Measurements from ENCODE around the gene SYCE1.
"Not testable (repeated sequence)": the region's sequence is repeated elsewhere in the genome, so short reads cannot be mapped to it uniquely, and the experiment has no call there.

Gene SYCE1

GRCh38 chr10:133568287-133568614 is 2.9 kb upstream of the SYCE1 start:
- FAIRE-seq (no peak), DNase-seq (ENCODE audit: insufficient read length, low spot score) (no peak)
- TF ChIP-seq POLR2A (IDR thresholded peaks at IDR 0.05; ENCODE audit: low read depth, low read length), result no peak

- TF ChIP-seq POLR2A (IDR thresholded peaks at IDR 0.05; ENCODE audit: low read depth, low read length), result no peak
- FAIRE-seq (no peak), DNase-seq (ENCODE audit: insufficient read length, low spot score) (no peak)
Measured at GRCh38 chr10:133567609-133568286, 2.4 kb upstream of the SYCE1 start.

- FAIRE-seq, result no peak
- DNase-seq (ENCODE audit: insufficient read length, low spot score), result no peak
- no peak for TF ChIP-seq POLR2A (IDR thresholded peaks at IDR 0.05; ENCODE audit: low read depth, low read length)
Measured at GRCh38 chr10:133567119-133567518, 1.7 kb upstream of the SYCE1 start.

- DNase-seq (ENCODE audit: insufficient read length, low spot score) (no peak), FAIRE-seq (no peak)
- no peak for TF ChIP-seq POLR2A (IDR thresholded peaks at IDR 0.05; ENCODE audit: low read depth, low read length)
Measured at GRCh38 chr10:133564816-133565215, 567 bp downstream of the SYCE1 start.

- FAIRE-seq (no peak), DNase-seq (ENCODE audit: insufficient read length, low spot score) (no peak)
- TF ChIP-seq POLR2A (IDR thresholded peaks at IDR 0.05; ENCODE audit: low read depth, low read length), result no peak
Measured at GRCh38 chr10:133559216-133559615, 6.2 kb downstream of the SYCE1 start.

- no peak for FAIRE-seq
- no peak for TF ChIP-seq POLR2A (IDR thresholded peaks at IDR 0.05; ENCODE audit: low read depth, low read length)
- no peak for DNase-seq (ENCODE audit: insufficient read length, low spot score)
Measured at GRCh38 chr10:133557381-133557780, 8.0 kb downstream of the SYCE1 start.

- FAIRE-seq, result no peak
- no peak for TF ChIP-seq POLR2A (IDR thresholded peaks at IDR 0.05; ENCODE audit: low read depth, low read length)
- DNase-seq (ENCODE audit: insufficient read length, low spot score), result no peak
Measured at GRCh38 chr10:133555521-133555920, 9.9 kb downstream of the SYCE1 start.

GRCh38 chr10:133554600-133554999 is 10.8 kb downstream of the SYCE1 start:
- no peak for FAIRE-seq
- TF ChIP-seq POLR2A (IDR thresholded peaks at IDR 0.05; ENCODE audit: low read depth, low read length), result no peak
- no peak for DNase-seq (ENCODE audit: insufficient read length, low spot score)

- no peak for DNase-seq (ENCODE audit: insufficient read length, low spot score)
- TF ChIP-seq POLR2A (IDR thresholded peaks at IDR 0.05; ENCODE audit: low read depth, low read length), result no peak
- FAIRE-seq, result no peak
Measured at GRCh38 chr10:133544506-133544905, 20.9 kb downstream of the SYCE1 start.

- DNase-seq (ENCODE audit: insufficient read length, low spot score); FAIRE-seq: not testable (repeated sequence)
Measured at GRCh38 chr10:133541441-133541975, 23.9 kb downstream of the SYCE1 start.

- no peak for DNase-seq (ENCODE audit: insufficient read length, low spot score)
- TF ChIP-seq POLR2A (IDR thresholded peaks at IDR 0.05; ENCODE audit: low read depth, low read length), result no peak
- no peak for FAIRE-seq
Measured at GRCh38 chr10:133537546-133538545, 27.5 kb downstream of the SYCE1 start.

GRCh38 chr10:133536198-133536597 is 29.2 kb downstream of the SYCE1 start:
- no peak for DNase-seq (ENCODE audit: insufficient read length, low spot score)
- FAIRE-seq, result no peak
- no peak for TF ChIP-seq POLR2A (IDR thresholded peaks at IDR 0.05; ENCODE audit: low read depth, low read length)

GRCh38 chr10:133534417-133534816 is 31.0 kb downstream of the SYCE1 start:
- FAIRE-seq (no peak), DNase-seq (ENCODE audit: insufficient read length, low spot score) (no peak)
- no peak for TF ChIP-seq POLR2A (IDR thresholded peaks at IDR 0.05; ENCODE audit: low read depth, low read length)

- TF ChIP-seq POLR2A (IDR thresholded peaks at IDR 0.05; ENCODE audit: low read depth, low read length), result no peak
- no peak for FAIRE-seq
- DNase-seq (ENCODE audit: insufficient read length, low spot score), result no peak
Measured at GRCh38 chr10:133532871-133533270, 32.5 kb downstream of the SYCE1 start.
